HepG2 (cell line): ENCODE results near the gene CCDC93. TPM values are rescaled to one million over a fixed set of nuclear protein-coding genes. Genes with fewer than 3 reads are reported as not detected.

Experiments used
- ATRX ChIP-seq: sonication (generic); formaldehyde crosslinking; IDR thresholded peaks from 2 replicates; pipeline ENCODE4 v1.4.0; 2020; ENCODE audit warnings: missing genetic modification reagents, borderline replicate concordance
- CCDC6 ChIP-seq: sonication (generic); formaldehyde crosslinking; IDR thresholded peaks from 2 replicates; pipeline ENCODE4 v1.8.1; 2022; ENCODE audit warnings: mild to moderate bottlenecking, missing genetic modification reagents, moderate library complexity
- ERF ChIP-seq: IDR thresholded peaks from 2 replicates; pipeline ENCODE4 v1.6.1; 2018; ENCODE audit warnings: missing biosample characterization, missing genetic modification reagents
- FLYWCH1 ChIP-seq: sonication (generic); formaldehyde crosslinking; IDR thresholded peaks from 2 replicates; pipeline ENCODE4 v1.8.1; 2023; ENCODE audit warnings: mild to moderate bottlenecking, missing genetic modification reagents
- HOXA5 ChIP-seq: sonication (generic); formaldehyde crosslinking; IDR thresholded peaks from 2 replicates; pipeline ENCODE4 v1.4.0; 2020; ENCODE audit warnings: missing genetic modification reagents
- KDM3A ChIP-seq: IDR thresholded peaks from 2 replicates; pipeline ENCODE4 v1.6.1; 2018; ENCODE audit warnings: low read depth, missing compliant biosample characterization
- MED13 ChIP-seq: sonication (generic); formaldehyde crosslinking; IDR thresholded peaks from 2 replicates; pipeline ENCODE4 v1.5.0; 2020; ENCODE audit warnings: missing genetic modification reagents
- MEIS1 ChIP-seq: sonication (generic); formaldehyde crosslinking; IDR thresholded peaks from 2 replicates; pipeline ENCODE4 v1.9.0; 2021; ENCODE audit warnings: mild to moderate bottlenecking, missing genetic modification reagents, moderate library complexity, borderline replicate concordance
- MTA3 ChIP-seq: sonication (generic); formaldehyde crosslinking; IDR thresholded peaks from 2 replicates; pipeline ENCODE4 v1.4.0; 2020; ENCODE audit warnings: missing genetic modification reagents
- NCOA1 ChIP-seq: sonication (generic); formaldehyde crosslinking; IDR thresholded peaks from 2 replicates; pipeline ENCODE4 v1.9.0; 2021; ENCODE audit warnings: missing genetic modification reagents
- POLR2AphosphoS5 ChIP-seq: IDR thresholded peaks from 2 replicates; pipeline ENCODE4 v1.6.1; 2012; ENCODE audit warnings: low read depth, low read length
- SIX1 ChIP-seq: sonication (generic); formaldehyde crosslinking; IDR thresholded peaks from 2 replicates; pipeline ENCODE4 v1.4.0; 2020; ENCODE audit warnings: missing genetic modification reagents, borderline replicate concordance
- ZMYM2 ChIP-seq: sonication (generic); formaldehyde crosslinking; IDR thresholded peaks from 2 replicates; pipeline ENCODE4 v1.8.0; 2022; ENCODE audit warnings: mild to moderate bottlenecking, missing genetic modification reagents
- ZNF317 ChIP-seq: sonication (generic); formaldehyde crosslinking; IDR thresholded peaks from 2 replicates; pipeline ENCODE4 v1.5.0; 2020; ENCODE audit warnings: mild to moderate bottlenecking, missing genetic modification reagents
- ZNF430 ChIP-seq: sonication (generic); formaldehyde crosslinking; IDR thresholded peaks from 2 replicates; pipeline ENCODE4 v1.9.0; 2021; ENCODE audit warnings: mild to moderate bottlenecking, missing genetic modification reagents
- ZNF501 ChIP-seq: sonication (generic); formaldehyde crosslinking; IDR thresholded peaks from 2 replicates; pipeline ENCODE4 v1.5.1; 2020; ENCODE audit warnings: mild to moderate bottlenecking, moderate library complexity, missing genetic modification reagents
- polyA plus RNA-seq, 8 experiments: library from polyadenylated mRNA; depleted of rRNA in 3 of 8; stranded (reverse) in 7 of 8; unstranded in 1 of 8; fragments of >200 nt; fragmentation: Illumina TruSeq in 4 of 8; extraction: Trizol in 4 of 8; gene quantifications; 2 replicates each; pipeline versions ENCODE4 v1.2.1 to v1.2.3, GENCODE V29; 2011 to 2016; ENCODE audit warnings: low read depth in 4 of 8, missing spikeins in 1 of 8, mixed read lengths in 1 of 8; ENCODE audit not compliant: insufficient read depth in 1 of 8
- total RNA-seq, 5 experiments: library from RNA; depleted of rRNA; stranded (reverse); fragments of >200 nt; fragmentation: Illumina TruSeq; extraction: Trizol; gene quantifications; 2 replicates each; pipeline ENCODE4 v1.2.3, GENCODE V29; 2016; ENCODE audit warnings: low read depth in 1 of 5
- TF ChIP-seq, protein P1 (sequence below): sonication (generic); formaldehyde crosslinking; IDR thresholded peaks from 2 replicates; pipeline ENCODE4 v1.4.0; 2020; ENCODE audit warnings: missing genetic modification reagents
- TF ChIP-seq, protein P2 (sequence below): sonication (generic); formaldehyde crosslinking; IDR thresholded peaks from 2 replicates; pipeline ENCODE4 v1.4.0; 2020; ENCODE audit warnings: missing genetic modification reagents; ENCODE audit errors: not compliant biosample characterization
- TF ChIP-seq, protein P3 (sequence below): sonication (generic); formaldehyde crosslinking; IDR thresholded peaks from 2 replicates; pipeline ENCODE4 v1.5.0; 2020; ENCODE audit warnings: missing genetic modification reagents
- TF ChIP-seq, protein P4 (sequence below): sonication (generic); formaldehyde crosslinking; IDR thresholded peaks from 2 replicates; pipeline ENCODE4 v1.8.1; 2023; ENCODE audit warnings: mild to moderate bottlenecking, missing genetic modification reagents
- TF ChIP-seq, protein P5 (sequence below): sonication (generic); formaldehyde crosslinking; IDR thresholded peaks from 2 replicates; pipeline ENCODE4 v1.4.0; 2020; ENCODE audit warnings: mild to moderate bottlenecking, low read depth, missing genetic modification reagents
- TF ChIP-seq, protein P6 (sequence below): sonication (generic); formaldehyde crosslinking; IDR thresholded peaks from 2 replicates; pipeline ENCODE4 v1.5.0; 2020; ENCODE audit warnings: missing genetic modification reagents, mild to moderate bottlenecking, borderline replicate concordance

CCDC93 gene
- total and polyA plus RNA-seq, 2 of the 13 experiments (the other 11 are each of a cell fraction or from before 2014, with no cell fraction given), result 37.2 to 53.2 TPM

DNA sequence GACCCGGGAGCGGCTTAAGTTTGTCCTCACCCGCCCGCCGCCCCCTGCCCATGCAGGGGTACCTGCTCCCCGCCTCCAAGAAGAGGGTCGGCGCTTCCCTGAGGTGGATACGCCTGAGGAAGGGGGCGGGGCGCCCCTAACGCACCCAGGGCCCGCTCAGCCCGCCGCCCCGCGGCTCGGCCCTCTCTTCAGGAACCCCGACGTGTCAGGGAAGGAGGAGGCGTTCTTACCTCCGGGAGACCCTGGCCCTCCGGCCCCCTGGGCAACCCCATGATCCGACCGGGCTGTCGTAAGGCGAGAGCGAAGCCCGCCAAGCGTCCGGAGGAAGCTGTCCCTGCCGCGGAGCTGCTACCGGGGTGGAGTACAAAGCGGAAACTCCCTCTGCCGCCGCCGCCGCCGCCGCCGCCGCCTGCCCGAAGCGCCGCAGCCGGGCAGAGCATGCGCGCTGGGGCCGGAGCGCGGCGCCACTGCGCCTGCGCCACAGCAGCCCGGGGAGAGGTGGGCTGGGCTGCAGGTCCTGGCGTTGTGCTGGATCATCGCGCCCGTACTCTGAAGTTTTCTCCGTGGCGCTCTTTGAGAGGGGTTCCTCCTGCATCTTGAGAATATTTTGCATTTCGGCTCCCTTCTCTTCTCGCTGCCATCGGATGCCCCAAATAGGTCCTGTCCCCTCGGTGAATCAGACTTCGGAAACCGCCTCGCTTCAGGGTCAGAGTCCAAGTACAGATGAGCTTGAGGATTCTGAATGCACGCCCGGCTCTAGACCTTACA lies at the start of gene CCDC93 (continued):
- TF ChIP-seq, protein P1, sequence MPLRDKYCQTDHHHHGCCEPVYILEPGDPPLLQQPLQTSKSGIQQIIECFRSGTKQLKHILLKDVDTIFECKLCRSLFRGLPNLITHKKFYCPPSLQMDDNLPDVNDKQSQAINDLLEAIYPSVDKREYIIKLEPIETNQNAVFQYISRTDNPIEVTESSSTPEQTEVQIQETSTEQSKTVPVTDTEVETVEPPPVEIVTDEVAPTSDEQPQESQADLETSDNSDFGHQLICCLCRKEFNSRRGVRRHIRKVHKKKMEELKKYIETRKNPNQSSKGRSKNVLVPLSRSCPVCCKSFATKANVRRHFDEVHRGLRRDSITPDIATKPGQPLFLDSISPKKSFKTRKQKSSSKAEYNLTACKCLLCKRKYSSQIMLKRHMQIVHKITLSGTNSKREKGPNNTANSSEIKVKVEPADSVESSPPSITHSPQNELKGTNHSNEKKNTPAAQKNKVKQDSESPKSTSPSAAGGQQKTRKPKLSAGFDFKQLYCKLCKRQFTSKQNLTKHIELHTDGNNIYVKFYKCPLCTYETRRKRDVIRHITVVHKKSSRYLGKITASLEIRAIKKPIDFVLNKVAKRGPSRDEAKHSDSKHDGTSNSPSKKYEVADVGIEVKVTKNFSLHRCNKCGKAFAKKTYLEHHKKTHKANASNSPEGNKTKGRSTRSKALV, result no peak; the same call in 1 of the 2 replicates
- TF ChIP-seq MED13 (CRISPR knock-in tag), result no peak; the same call in 1 of the 2 replicates
- TF ChIP-seq, protein P2, sequence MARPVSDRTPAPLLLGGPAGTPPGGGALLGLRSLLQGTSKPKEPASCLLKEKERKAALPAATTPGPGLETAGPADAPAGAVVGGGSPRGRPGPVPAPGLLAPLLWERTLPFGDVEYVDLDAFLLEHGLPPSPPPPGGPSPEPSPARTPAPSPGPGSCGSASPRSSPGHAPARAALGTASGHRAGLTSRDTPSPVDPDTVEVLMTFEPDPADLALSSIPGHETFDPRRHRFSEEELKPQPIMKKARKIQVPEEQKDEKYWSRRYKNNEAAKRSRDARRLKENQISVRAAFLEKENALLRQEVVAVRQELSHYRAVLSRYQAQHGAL (CRISPR knock-in tag), result peak; percentile 41
- peak; percentile 82 for TF ChIP-seq ZNF430
- peak; percentile 23; the same call in 1 of the 2 replicates for TF ChIP-seq SIX1 (CRISPR knock-in tag)
- TF ChIP-seq, protein P3, sequence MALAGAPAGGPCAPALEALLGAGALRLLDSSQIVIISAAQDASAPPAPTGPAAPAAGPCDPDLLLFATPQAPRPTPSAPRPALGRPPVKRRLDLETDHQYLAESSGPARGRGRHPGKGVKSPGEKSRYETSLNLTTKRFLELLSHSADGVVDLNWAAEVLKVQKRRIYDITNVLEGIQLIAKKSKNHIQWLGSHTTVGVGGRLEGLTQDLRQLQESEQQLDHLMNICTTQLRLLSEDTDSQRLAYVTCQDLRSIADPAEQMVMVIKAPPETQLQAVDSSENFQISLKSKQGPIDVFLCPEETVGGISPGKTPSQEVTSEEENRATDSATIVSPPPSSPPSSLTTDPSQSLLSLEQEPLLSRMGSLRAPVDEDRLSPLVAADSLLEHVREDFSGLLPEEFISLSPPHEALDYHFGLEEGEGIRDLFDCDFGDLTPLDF, result no peak; the same call in none of the 2 replicates
- no peak for TF ChIP-seq KDM3A (CRISPR knock-in tag)
- TF ChIP-seq, protein P4, sequence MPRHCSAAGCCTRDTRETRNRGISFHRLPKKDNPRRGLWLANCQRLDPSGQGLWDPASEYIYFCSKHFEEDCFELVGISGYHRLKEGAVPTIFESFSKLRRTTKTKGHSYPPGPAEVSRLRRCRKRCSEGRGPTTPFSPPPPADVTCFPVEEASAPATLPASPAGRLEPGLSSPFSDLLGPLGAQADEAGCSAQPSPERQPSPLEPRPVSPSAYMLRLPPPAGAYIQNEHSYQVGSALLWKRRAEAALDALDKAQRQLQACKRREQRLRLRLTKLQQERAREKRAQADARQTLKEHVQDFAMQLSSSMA, result 0 out of 2 replicates have a peak, but pooled peaks have one; percentile 33
- TF ChIP-seq MEIS1 (CRISPR knock-in tag), result peak; percentile 43; the same call in 1 of the 2 replicates
- TF ChIP-seq ZMYM2 (CRISPR knock-in tag), result 0 out of 2 replicates have a peak, but pooled peaks have one; percentile 42
- TF ChIP-seq HOXA5 (CRISPR knock-in tag), result peak; percentile 31; the same call in 1 of the 2 replicates
- TF ChIP-seq, protein P5, sequence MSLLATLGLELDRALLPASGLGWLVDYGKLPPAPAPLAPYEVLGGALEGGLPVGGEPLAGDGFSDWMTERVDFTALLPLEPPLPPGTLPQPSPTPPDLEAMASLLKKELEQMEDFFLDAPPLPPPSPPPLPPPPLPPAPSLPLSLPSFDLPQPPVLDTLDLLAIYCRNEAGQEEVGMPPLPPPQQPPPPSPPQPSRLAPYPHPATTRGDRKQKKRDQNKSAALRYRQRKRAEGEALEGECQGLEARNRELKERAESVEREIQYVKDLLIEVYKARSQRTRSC (CRISPR knock-in tag), result peak; percentile 30; the same call in 1 of the 2 replicates
- no peak for TF ChIP-seq ATRX (CRISPR knock-in tag)
- peak; percentile 93 for TF ChIP-seq POLR2AphosphoS5
- TF ChIP-seq ERF, result peak; percentile 55; the same call in 1 of the 2 replicates
- peak; percentile 79; the same call in 1 of the 2 replicates for TF ChIP-seq CCDC6 (CRISPR knock-in tag)
- TF ChIP-seq ZNF317 (CRISPR knock-in tag), result peak; percentile 20; the same call in 1 of the 2 replicates
- TF ChIP-seq NCOA1 (CRISPR knock-in tag), result peak; percentile 22
- no peak for TF ChIP-seq MTA3 (CRISPR knock-in tag)
- TF ChIP-seq, protein P6, sequence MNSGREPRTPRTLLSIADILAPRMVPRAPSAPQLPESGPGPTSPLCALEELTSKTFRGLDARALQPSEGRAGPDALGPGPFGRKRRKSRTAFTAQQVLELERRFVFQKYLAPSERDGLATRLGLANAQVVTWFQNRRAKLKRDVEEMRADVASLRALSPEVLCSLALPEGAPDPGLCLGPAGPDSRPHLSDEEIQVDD, result no peak
- 0 out of 2 replicates have a peak, but pooled peaks have one; percentile 16 for TF ChIP-seq ZNF501 (CRISPR knock-in tag)
- TF ChIP-seq FLYWCH1 (CRISPR knock-in tag), result 0 out of 2 replicates have a peak, but pooled peaks have one; percentile 11
